LNCaP clone FGC (cell line): Measurements from ENCODE around the gene OXLD1.

ENCODE experiments used
- DNase-seq: peaks from one replicate; pipeline ENCODE4 v3.0.0-alpha.2; 2011; ENCODE audit warnings: low read depth
- H3K4me3 ChIP-seq: 2 replicates; pipeline ENCODE4 v1.5.1; 2011; ENCODE audit warnings: mild to moderate bottlenecking, low read depth, low read length, control low read depth
- CTCF ChIP-seq: IDR thresholded peaks from 2 replicates; pipeline ENCODE4 v1.5.1; 2012; ENCODE audit warnings: mild to moderate bottlenecking; ENCODE audit not compliant: control insufficient read depth, insufficient read depth; ENCODE audit errors: extremely low read depth

OXLD1 gene

GRCh38 chr17:81706757-81707624 lies 40.6 kb upstream of the OXLD1 start:
- no peak for TF ChIP-seq CTCF
- no peak for DNase-seq
- no peak overlapping the region for H3K4me3 ChIP-seq

GRCh38 chr17:81706232-81706611 lies 39.8 kb upstream of the OXLD1 start:
- no peak for TF ChIP-seq CTCF
- H3K4me3 ChIP-seq: no peak overlapping the region
- DNase-seq: no peak

DNA sequence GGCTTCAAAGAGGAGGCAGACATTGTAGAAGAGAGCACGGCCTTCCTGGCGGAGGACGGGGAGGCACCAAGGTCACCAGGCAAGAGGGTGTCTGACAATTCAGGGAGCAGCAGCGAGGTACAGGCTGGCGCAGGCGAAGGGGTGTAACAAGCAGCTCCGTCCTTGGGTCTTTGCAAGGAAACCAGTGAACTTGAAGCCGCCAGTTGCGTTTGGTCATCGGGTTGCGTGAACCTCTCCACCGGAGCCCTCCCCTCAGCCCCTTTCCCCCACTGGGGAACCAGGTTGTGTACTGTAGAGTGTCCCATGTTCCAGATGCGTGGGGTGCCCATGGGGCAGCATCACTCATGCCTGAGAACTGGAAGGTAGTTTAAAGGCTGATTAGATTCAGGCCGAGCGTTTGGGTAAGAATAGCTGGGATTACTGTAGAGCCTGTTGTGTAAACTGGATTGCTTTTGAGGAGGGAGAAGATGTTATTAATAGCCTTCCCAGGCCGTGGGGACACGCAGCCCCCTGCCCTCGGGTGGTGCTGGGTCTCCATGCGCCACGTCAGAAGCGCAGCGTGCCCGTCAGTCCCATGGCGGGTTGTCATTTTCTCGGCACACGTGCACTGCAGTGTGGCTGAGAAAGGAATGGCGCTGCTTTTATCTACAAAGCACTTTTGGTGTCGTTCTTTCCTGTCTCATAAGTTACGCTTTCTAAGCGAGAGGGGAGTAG lies 39.3 kb upstream of the OXLD1 start:
- no peak for TF ChIP-seq CTCF
- H3K4me3 ChIP-seq: no peak overlapping the region
- DNase-seq: no peak

DNA sequence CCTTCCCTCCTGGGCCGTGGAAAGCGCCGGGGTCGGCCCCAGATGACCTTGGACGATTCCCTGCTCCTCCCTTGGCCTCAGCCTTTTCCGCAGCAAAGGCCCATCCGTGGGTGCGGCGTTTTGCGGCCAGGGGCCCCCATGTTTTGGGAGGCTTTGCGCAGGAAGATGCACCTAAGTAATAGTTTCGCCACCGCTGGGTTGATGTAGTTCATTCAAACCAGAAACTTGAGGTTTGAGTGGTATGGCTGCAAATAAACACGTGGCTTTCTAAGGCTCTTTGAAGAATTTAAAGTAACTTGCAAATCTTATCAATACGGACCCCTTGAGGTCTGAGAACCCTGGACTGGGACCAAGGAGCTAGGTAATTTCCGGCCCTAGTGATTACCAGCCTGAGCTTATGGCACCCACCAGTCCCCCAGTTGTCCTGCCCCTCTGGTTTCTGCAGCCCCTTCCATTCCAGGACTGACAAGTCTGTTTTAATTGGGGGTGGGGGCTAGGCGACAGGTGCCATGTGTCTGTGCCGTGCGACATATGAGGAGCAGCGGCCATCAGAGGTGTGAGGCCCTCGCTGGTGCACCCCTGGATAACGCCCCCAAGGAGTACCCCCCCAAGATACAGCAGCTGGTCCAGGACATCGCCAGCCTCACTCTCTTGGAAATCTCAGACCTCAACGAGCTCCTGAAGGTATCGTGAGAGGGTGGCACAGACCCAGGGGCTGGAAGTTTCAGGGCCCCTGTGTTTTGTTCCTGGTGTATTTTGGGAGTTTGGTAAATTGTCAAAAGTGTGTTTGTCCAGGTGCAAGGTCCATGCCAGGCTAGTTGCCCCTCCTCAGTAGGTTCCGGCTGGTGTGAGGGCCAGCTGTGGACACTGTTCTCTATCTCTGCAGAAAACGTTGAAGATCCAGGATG lies 37.6 kb upstream of the OXLD1 start:
- peak overlapping the region; percentile 97 for H3K4me3 ChIP-seq
- no peak for TF ChIP-seq CTCF
- DNase-seq: no peak

GRCh38 chr17:81702934-81703746 lies 36.7 kb upstream of the OXLD1 start, which contains the start of gene MRPL12:
TSS of gene MRPL12 (plus strand) at chr17:81703367. CDS start at chr17:81703502, 135 bp downstream.
- peak; percentile 61 for DNase-seq
- H3K4me3 ChIP-seq: peak within 1 kb of the TSS; percentile 97
- 0 out of 2 replicates have a peak, but pooled peaks have one; percentile 4 for TF ChIP-seq CTCF
